ENCODE measurements around the gene EVA1A.

The EVA1A gene

DNA sequence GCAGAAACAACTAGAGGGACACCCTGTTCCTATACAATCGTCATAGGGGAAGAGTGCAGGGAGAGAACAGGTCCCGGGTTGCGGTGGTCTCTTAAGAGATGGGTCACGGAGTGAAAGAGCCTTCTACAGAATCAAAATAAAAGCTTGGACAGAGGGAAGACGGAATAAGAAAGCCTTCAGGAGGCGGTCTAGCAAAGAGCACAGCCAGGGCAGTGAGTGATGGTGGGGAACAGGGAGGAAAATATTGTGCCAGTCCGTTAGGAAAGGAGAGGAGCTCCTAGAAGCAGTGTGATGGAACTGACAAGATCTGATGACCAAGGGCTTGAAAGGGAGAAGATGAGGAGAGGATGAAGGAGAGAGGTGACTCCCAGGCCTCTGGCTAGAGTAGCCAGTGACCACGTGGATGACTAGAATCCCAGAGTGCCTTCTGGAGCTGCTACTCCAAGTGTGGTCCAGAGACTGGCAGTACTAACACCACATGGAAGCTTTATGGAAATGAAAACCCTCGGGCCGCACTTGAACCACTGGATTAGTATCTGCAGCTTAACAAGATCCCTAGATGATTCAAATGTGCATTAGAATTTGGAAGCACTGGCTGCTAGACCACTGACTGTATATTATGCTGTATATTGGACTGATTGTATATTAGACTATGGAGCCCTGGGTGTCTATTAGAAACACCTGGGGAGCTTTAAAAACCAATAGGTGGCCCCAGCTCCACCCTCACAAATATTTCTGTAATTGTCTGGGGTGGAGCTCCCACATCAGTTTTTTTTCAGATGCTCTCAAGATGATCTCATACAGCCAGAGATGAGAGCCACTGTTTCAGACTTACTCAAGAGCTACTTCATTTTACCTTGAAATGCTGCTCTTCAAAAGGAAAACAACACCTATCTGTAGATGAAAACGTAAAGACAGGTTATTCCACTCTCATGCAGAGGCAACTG lies 1.1 kb upstream of the EVA1A start:
- peak; percentile 20 for DNase-seq

DNA sequence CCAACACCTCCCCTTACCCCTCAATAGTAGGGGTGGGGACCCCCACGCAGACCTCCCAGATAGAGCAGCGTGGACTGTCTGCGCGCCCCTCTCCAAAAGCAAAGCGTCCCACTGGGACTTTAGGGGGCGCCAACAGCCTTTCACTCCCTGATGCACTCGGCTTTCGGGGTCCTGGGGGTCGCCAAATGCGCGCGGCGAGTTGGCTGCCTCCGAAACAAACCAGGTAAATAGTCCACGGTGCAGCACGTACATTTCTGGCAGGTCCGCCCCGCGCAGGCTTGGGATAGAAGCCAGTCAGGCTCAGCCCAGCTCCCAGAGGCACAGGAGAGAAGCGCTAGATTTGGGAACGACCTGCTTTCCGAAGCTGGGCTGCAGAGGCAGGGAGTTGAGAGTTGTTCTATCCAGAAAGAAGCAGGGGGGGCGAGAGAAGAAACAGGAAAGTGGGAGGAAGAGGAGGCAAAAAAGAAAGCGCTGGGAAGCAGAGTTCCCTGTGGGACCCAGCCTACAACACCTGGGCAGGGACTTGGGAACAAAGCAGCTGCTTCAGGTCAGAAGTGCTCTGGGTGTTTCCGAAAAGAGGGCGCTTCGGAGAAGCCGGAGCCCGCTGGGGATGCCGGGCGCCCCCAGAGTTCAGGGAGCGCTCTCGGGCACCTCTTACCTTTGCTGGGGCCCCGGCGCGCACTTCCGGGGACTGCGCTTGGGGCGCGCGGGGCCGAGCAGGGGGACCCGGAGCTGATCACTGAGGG lies 544 bp downstream of the EVA1A start:
- DNase-seq = no peak

DNA sequence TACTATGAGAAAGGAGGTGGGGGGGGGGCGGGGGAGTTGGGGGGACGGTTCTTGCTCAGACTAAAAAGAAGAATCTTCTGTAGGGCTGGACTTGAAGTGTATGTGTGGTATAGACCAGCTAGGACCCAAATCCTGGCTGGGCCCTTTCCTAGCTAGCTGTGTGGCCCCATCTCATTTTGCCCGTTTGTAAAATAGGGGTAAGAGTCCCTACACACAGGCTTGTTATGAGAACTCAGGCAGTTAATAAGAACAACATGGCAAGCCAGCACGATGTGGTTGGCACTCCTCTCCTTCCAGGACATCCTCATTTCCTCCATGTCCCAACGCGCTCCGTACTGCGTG lies 1.1 kb downstream of the EVA1A start:
- no peak for DNase-seq

DNA sequence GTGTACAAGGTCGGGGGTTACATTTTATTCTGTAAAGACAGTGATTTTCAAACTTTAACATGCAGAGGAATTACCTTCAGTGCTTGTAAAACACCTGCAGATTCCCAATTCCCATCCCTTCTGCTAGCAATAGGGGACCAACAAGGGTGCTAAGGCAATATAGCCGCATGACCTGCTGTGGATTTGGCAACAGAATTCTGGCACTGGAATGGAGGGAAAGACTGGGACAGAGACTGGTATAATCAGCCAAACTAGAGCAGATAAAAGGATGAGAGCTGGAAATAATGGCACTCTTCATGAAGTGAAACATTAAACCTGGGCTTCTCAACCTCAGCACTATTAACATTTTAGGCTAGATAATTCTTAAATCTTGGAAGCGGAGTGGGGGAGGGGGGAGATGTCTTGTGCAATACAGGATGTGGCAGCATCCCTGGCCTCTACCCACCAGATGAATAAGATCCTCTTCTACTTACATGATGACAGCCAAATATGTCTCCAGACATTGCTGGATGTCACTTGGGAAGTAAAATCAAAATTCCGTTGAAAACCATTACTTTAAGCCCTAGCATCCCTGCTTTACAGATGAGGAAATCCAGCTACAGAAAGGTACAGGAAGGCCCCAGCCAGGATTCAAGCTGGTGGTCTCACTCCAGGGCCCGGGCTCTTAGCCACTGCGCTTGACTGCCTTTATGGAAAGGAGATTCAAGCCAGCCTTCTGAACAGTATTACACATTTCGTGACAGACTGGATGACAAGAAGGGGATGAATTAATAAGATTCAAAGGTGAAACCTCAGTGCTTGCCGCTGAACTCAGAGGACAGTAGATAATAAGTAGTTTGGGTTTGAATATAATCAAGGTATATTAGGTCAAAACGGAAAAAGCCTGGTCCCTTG lies 1.7 kb downstream of the EVA1A start:
- no peak for DNase-seq

DNA sequence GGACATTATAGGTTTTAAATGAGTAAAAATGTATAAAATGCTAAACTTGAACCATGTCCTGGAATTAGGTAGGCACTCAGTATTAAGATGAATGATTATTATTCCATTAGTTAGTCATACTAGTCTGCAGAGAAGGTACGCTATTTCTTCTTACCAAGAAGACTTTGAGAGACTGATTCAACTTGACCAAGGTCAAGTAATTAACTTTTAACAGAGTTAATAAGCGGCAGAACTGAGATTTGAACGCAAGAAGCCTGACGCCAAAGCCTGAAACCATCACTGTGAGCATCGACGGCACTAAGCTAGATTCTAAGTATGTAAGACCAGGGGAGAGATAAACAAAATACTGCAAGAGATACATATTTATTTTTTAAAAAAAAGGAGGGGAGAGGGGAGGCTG lies 2.6 kb downstream of the EVA1A start:
- DNase-seq = no peak

DNA sequence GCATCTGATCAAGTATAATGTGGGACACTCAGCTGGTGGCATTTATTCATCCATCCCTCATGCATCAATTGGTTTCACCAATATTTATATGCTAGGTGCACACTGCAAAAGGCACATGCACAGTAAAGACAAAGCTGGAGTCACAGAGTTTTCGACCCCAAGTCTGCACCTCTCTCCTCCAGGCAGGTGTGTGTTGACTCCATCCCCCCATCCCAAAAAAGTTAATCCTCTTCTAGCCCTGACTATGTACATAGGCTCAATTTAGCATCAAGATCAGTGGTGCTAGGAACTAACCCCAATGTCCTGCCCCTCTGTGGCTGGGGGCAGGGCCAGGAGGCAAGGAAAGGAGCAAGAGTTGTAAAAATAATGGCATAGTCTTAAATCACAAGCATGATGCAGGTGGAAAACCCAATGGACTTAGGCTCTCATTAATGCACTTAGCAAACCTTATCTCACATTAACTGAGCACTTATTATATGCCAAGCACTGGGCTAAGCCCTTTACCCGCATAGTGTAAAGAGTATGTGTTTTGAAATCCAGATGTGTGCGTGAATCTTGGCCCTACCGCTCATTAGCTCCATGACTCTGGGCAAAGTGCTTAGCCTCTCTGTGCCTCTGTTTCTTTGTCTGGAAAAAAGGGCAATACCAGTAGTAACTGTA lies 3.1 kb downstream of the EVA1A start:
- no peak for DNase-seq

DNA sequence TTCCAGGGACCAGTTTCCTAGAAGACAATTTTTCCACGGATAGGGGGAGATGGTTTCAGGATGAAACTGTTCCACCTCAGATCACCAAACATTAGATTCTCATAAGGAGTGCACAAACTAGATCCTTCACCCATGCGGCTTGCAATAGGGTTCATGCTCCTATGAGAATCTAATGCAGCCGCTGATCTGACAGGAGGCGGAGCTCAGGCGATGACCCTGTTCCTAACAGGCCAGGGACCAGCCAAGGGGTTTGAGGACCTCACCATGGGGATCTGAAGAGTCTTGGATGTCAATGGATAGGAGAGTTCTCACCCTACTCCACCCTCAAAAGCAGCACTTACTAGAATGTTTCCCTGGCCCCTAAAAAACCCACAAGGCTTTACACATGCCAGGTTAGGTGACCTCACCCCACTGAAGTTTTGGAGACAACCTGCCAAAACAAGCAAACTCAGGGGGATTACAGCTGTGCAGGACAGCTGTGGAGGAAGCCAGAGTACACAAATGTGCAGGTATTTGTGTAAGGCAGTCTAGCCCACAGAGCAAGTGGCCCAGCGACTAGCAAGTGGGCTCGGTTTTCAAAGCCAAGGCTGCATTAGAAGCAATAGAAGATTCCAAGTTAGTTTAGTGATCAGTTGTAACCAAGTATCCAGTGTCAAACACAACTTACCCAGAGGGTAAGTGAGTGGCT lies 3.9 kb downstream of the EVA1A start:
- DNase-seq = no peak

DNA sequence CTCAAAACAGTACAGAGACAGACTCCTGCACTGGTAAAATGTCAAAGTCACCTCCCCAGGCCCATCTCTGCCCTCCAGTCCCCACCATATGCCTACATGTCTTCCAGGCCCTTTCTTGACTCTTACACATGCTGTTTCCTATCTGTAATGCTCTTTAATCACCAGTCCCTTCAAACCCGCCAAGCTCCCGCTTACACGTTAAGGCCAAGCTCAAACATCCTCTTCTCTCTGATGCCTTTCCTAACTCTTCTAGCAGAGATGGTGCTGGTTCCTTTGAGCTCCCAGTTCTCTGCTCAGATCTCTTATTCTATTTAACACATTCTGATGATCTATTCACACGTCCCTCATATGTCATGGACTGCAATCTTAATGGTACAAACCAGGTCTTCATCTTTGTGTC lies 5.0 kb downstream of the EVA1A start:
- no peak for DNase-seq

DNA sequence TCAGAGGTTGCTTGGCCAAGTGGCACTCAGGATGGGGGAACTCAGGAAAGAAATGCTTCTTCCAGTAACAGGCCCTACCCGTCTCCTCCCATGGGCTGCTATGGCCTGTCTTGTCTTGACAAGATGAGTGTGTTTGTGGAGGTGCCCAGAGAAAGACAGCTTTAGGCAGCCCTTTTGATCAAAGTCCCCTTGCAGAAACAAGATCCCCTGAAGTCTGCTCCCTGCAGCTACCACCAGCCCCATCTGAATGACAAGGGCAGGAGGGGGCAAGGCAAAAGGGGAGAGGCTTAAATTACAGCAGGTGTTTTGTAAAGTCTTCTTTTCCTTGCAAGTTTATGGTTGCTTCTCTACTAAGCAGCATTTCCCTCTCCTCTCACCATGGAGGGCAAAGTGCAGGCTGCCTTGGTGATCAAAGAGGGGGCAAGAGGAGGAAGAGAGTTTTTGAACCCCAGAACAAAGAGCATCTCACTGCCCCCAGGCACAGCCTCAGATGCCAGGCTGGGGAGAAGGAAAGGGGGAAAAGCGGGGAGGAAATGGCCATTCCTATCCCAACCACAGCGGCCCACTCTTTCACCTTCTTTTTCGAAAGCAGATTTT lies 6.7 kb downstream of the EVA1A start:
- DNase-seq = no peak

DNA sequence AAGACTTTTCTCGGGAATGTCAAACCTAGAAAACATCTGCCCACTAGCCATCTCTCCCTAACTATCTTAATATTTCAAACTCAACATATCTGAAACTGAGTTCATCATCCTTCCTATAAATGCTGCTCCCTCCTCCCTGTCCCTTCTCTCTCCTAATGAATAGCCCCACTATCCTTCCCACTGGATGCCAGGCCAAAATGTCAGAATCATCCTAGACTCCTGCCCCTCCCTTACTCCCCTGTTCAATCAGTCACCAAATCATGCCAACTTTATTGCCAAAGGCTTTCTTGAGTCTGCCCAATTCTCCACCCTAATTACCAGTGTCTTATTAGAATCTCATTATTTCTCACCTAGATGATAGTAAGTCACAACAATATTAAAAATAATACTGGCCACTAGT lies 8.5 kb downstream of the EVA1A start:
- no peak for DNase-seq

DNA sequence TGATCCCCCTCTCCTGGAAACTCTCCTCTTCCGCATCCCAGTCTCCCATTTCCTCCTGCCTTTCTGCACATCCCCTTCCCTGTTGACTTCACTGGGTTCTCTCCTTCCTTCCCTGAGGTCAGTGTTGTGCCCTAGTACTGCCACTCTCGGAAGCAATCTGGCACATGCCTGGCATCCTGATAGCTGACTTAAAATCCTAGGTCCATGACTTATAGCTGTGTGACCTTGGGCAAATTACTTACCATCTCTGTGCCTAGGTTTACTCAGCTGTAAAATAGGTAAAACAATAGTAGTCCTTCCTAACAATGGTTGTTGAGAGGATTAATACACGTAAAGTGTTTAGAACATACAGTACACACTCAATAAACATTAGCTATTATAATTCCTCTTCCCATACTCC lies 9.3 kb downstream of the EVA1A start:
- DNase-seq = no peak

DNA sequence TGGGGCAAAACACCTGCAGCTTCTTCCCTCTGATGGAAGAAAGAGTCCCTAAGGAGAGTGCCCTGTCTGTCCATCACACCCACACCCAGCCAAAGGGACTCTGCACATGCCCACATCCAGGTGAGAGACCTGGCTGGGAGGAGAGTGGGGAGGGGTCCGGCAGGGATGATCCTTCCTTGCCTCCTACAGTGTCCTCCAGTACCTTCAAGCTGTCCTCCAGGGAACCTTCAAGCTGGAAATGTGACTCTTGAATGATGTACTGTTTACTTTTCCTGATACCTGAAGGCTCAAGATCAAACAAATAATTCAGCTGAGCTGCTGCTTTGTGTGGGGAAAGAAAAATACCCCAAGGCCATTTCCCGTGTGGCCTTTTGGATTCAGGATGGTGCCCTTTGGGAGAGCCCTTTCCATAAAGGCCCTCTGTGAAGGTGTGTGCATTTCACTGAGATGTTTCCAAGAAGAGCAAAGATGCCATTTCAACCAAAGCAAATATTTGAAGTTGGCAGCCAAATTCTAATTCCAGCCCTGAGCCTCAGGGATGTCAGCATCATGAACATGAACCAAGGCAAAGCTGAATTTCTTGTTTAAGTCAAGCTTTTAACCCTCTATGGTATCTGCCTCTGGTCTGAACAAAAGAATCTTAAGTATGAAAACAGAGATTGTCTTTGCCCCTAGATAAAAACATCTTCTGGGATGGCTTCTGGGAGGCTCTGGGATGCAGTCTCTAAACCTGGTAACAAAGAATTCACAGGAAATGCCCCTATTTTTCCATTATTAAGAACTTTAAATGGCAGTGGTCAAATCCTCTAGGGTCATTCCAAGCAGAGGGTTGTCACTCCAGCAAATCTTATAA lies 11.1 kb downstream of the EVA1A start:
- DNase-seq = no peak

DNA sequence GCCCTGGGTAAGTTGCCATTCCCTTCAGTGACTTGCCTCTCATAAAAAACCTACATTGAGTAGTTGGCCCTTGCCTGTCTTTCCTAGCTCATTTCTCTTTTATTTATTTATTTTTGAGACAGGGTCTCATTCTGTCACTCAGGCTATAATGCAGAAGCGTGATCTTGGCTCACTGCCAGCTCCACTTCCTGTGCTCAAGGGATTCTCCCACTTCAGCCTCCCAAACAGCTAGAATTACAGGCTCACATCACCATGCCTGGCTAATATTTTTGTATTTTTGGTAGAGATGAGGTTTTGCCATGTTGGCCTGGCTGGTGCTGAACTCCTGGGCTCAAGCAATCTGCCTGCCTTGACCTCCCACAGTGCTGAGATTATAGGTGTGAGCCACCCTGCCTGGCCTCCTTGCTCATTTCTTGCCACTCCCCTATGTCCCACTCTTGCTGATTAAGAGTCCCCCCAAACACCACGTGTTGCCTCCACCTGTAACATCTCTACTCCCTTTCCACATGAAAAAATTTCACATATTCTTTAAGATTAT lies 12.6 kb downstream of the EVA1A start:
- DNase-seq = no peak

DNA sequence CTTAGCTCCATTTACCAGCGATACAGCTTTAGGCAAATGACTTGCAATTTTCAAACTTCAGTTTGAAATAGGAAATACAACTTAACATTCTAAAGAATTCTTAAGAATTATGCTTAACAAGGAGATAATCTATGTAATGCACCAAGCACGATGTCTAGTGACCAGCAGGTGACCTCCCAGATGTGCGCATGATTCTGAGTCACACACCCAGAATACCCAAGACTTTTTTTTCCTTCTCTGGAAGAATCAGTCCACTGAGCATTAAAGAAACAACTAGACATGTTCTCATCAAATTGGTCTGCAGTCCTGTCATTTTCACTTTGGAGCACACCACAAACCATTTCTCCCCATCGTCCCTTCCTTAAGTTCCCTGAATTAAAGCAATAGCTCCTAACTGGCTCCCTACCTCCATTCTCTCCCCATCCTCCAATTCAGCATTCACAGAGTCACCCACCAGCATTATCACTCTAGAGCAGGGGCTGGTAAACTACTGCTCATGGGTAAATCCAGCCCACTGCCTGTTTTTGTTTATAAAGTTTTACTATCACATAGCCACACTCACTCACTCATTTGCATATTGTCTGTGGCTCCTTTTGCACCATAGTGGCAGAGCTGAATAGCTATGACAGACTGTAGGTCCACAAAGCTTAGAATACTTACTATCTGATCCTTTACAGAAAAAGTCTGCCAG lies 13.2 kb downstream of the EVA1A start:
- no peak for DNase-seq

DNA sequence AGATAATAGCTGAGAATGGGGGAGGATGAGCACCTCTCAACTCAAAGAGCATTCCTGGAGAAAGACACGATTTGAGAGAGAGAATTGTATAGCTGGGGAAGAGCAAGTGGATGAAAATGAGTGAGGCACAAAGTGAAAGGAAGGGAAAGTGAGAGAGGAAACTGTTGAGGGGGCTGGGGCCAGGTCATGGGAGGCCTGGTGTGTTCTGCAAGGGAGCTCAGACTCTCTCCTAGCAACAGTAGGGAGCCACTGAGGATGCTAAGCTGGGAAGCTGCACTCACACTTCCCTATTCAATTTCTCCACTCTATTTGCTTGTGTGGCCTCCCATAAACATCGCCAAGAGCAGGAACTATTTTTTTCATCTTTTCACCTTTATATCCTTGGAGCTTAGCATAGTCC lies 14.8 kb downstream of the EVA1A start:
- no peak for DNase-seq

DNA sequence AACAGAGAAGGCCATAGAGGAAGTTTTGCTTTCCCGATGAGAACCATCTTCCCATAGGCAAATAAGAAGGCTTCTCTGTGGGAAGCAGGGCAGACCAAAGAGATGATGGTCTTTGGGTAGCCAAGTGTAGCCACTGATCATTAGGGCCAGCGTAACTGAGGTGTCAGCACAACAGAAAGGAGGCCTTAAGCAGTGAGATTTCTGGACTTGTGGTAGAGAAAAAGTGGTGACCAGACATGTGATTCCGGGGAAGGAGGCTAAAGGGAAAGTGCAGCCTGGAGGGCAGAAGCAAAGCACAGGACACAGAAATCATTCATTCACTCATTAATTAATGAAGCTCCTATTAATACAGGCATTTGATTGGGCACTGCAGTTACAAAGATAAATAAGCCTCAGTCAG lies 15.4 kb downstream of the EVA1A start:
- DNase-seq = no peak

DNA sequence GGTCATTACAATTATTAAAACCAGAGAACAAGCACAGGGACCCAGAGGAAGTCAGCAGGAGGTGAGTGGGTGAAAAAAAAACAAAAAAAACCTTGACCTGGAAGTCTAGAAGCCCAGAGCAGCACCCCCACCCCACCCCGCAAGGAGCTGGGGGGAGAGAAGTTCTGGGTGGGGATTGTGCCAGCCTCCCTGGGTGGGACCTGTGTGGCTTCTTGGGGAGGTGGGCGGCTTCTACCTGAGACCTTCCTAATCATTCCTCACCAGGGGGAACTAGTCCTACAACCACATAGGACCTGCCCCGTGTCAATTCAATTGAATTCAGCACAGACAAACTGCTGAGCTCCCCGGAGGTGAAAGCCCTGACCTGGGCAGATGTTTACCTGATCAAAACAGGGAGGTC lies 17.3 kb downstream of the EVA1A start:
- DNase-seq = no peak

DNA sequence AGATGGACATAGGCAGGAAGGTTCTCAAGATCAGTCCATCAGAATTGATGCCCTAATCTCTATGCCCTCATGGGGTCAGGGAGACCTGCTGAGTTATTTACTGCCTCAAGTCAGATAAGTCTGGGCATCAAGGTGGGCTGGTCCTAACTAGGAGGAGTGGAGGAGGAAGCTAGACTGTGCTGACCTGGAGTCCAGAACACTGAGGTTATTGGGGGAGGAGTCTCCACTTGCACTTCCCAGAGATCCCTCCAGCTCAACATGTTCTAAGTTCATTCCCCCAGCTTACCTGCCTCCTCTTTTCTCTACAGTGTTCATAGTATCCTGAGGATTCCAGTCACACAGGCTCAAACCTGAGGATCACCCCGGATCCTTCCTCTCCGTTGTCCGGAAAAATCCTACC lies 19.3 kb downstream of the EVA1A start:
- no peak for DNase-seq

DNA sequence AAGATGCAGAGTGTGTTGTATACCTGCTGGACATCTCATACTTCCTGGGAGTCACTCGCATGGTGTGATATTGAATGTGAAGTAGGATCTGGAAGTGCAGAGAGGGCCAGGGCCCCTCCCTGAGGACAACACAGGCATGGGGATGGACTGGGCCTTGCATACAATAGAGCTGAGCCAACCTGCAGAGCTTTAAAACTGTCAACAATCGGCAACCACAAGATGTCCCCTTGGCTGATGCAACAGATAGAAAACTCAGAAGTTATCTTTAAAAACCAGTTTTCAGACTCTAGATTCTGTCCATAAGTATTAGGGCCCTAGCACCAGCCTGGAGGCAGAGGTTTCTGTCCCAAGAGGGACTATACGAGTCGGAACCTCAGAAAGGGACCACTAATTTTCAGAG lies 19.7 kb downstream of the EVA1A start:
- DNase-seq = no peak

Data from activated CD4-positive, alpha-beta T cell treated with anti-CD3 and anti-CD28 coated beads, Interleukin-10, Interleukin-2, amounts not matched to agents 100 ng/mL and 50 ng/mL, durations not matched to agents 16 hours and 8 hours (primary cell).